H1 (cell line): ENCODE measurements around the gene ZDHHC19. TPM values are rescaled to one million over a fixed set of nuclear protein-coding genes. Genes with fewer than 3 reads are reported as not detected.

Source experiments
- CTCF ChIA-PET: fragments of 300-600 bp; sonication (Branson Sonifier 250); formaldehyde crosslinking; loops from one replicate; lab custom pipeline; 2021; ENCODE audit not compliant: partially characterized antibody; lab: Charles Lee
- POLR2A ChIA-PET: fragments of 300-600 bp; sonication (Branson Sonifier 250); formaldehyde crosslinking; loops from one replicate; lab custom pipeline; 2021; ENCODE audit warnings: inconsistent platforms; ENCODE audit not compliant: partially characterized antibody; lab: Charles Lee
- DNase-seq, 2 experiments: peaks; one replicate each; pipeline versions ENCODE4 v3.0.0 to v3.0.0-alpha.2; 2010 to 2022; ENCODE audit warnings: low spot score in 2 of 2, low read depth in 1 of 2, mixed read lengths in 1 of 2
- FAIRE-seq: peaks from 2 replicates; lab custom pipeline; 2011; peaks lifted over from hg19 to GRCh38; lab: Jason Lieb, UNC
- H2AFZ ChIP-seq: 2 replicates; pipeline ENCODE4 v1.8.1; 2012; ENCODE audit warnings: low read length, inconsistent platforms
- H2AK5ac ChIP-seq: 2 replicates; pipeline ENCODE4 v1.6.1; 2013; ENCODE audit warnings: low read depth, low read length
- H2BK120ac ChIP-seq: replicated peaks from 2 replicates; pipeline ENCODE3; 2013; ENCODE audit warnings: low read depth, low read length, inconsistent platforms
- H2BK12ac ChIP-seq: 2 replicates; pipeline ENCODE4 v1.6.1; 2013; ENCODE audit warnings: low read depth, low read length
- H2BK15ac ChIP-seq: 2 replicates; pipeline ENCODE4 v1.6.1; 2013; ENCODE audit warnings: low read length
- H2BK20ac ChIP-seq: 2 replicates; pipeline ENCODE4 v1.6.1; 2013; ENCODE audit warnings: low read length
- H2BK5ac ChIP-seq: 2 replicates; pipeline ENCODE4 v1.6.1; 2013; ENCODE audit warnings: low read depth, low read length
- H3K14ac ChIP-seq: 2 replicates; pipeline ENCODE4 v1.6.1; 2013; ENCODE audit warnings: inconsistent platforms; ENCODE audit not compliant: insufficient read length
- H3K18ac ChIP-seq: 2 replicates; pipeline ENCODE4 v1.6.1; 2013; ENCODE audit warnings: low read length; ENCODE audit errors: extremely low read depth
- H3K23ac ChIP-seq: 2 replicates; pipeline ENCODE4 v1.6.1; 2013; ENCODE audit warnings: inconsistent platforms; ENCODE audit not compliant: insufficient read length
- H3K23me2 ChIP-seq: 2 replicates; pipeline ENCODE4 v1.6.1; 2013; ENCODE audit warnings: low read depth, low read length
- H3K27ac ChIP-seq: 2 replicates; pipeline ENCODE4 v1.6.1; 2011; ENCODE audit warnings: low read depth, low read length, inconsistent platforms
- H3K27me3 ChIP-seq, 4 experiments: replicated peaks in 1 of 4; 1 replicate in 1 of 4; 2 replicates in 3 of 4; pipeline versions ENCODE4 v1.6.1 to v1.8.1; 2011 to 2013; ENCODE audit warnings: low read length in 3 of 4, mild to moderate bottlenecking in 3 of 4, inconsistent platforms in 2 of 4, mixed read lengths in 2 of 4, moderate library complexity in 1 of 4; ENCODE audit not compliant: control insufficient read depth in 3 of 4, insufficient read depth in 3 of 4; ENCODE audit errors: extremely low read depth in 1 of 4
- H3K36me3 ChIP-seq, 4 experiments: 2 replicates each; pipeline versions ENCODE4 v1.6.1 to v1.8.1; 2011 to 2013; ENCODE audit warnings: mild to moderate bottlenecking in 4 of 4, low read length in 3 of 4, moderate library complexity in 2 of 4, control low read depth in 1 of 4, inconsistent platforms in 1 of 4; ENCODE audit not compliant: insufficient read depth in 4 of 4, control insufficient read depth in 2 of 4
- H3K4ac ChIP-seq: replicated peaks from 2 replicates; pipeline ENCODE3; 2013; ENCODE audit warnings: low read length, low read depth, mixed read lengths, inconsistent platforms; ENCODE audit not compliant: insufficient read length
- H3K4me1 ChIP-seq, 4 experiments: replicated peaks in 1 of 4; 1 replicate in 1 of 4; 2 replicates in 3 of 4; pipeline versions ENCODE4 v1.6.1 to v1.8.1; 2011 to 2013; ENCODE audit warnings: low read length in 3 of 4, inconsistent platforms in 2 of 4, mixed read lengths in 1 of 4; ENCODE audit not compliant: insufficient read depth in 4 of 4, control insufficient read depth in 3 of 4
- H3K4me2 ChIP-seq, 2 experiments: 2 replicates each; pipeline versions ENCODE4 v1.6.1 to v1.8.1; 2011 to 2013; ENCODE audit warnings: low read depth in 2 of 2, low read length in 2 of 2, control low read depth in 1 of 2, inconsistent platforms in 1 of 2, mild to moderate bottlenecking in 1 of 2; ENCODE audit not compliant: insufficient read depth in 1 of 2
- H3K4me3 ChIP-seq, 4 experiments: fragments of 200-600, 300-600 bp in 1 of 4; sonication (generic), shearing (Covaris generic), sonication (Bioruptor Twin) in 1 of 4; 2 replicates each; pipeline versions ENCODE4 v1.5.1 to v1.8.1; 2011 to 2016; ENCODE audit warnings: low read length in 4 of 4, low read depth in 3 of 4, control low read depth in 2 of 4, inconsistent platforms in 2 of 4, mild to moderate bottlenecking in 2 of 4, mixed read lengths in 1 of 4, moderate library complexity in 1 of 4; ENCODE audit not compliant: insufficient read depth in 2 of 4; ENCODE audit errors: extremely low read depth in 1 of 4
- H3K56ac ChIP-seq: replicated peaks from 2 replicates; pipeline ENCODE3; 2013; ENCODE audit warnings: low read depth, mild to moderate bottlenecking, mixed read lengths, low read length, inconsistent platforms; ENCODE audit not compliant: insufficient read length
- H3K79me1 ChIP-seq: 2 replicates; pipeline ENCODE4 v1.6.1; 2013; ENCODE audit warnings: low read depth, low read length, control low read depth
- H3K79me2 ChIP-seq, 2 experiments: 2 replicates each; pipeline versions ENCODE4 v1.6.1 to v1.8.1; 2012 to 2013; ENCODE audit warnings: low read length in 2 of 2, mild to moderate bottlenecking in 2 of 2, inconsistent platforms in 1 of 2; ENCODE audit not compliant: insufficient read depth in 2 of 2, control insufficient read depth in 1 of 2
- H3K9ac ChIP-seq, 4 experiments: replicated peaks in 1 of 4; 1 replicate in 1 of 4; 2 replicates in 3 of 4; pipeline versions ENCODE4 v1.6.1 to v1.8.1; 2011 to 2013; ENCODE audit warnings: low read depth in 3 of 4, low read length in 3 of 4, control low read depth in 2 of 4, mild to moderate bottlenecking in 2 of 4, moderate library complexity in 2 of 4, inconsistent platforms in 1 of 4; ENCODE audit errors: extremely low read depth in 1 of 4
- H3K9me3 ChIP-seq, 2 experiments: 2 replicates each; pipeline versions ENCODE4 v1.6.1 to v1.8.1; 2012 to 2013; ENCODE audit warnings: mild to moderate bottlenecking in 2 of 2, moderate library complexity in 2 of 2, control low read depth in 1 of 2, inconsistent platforms in 1 of 2, low read depth in 1 of 2, low read length in 1 of 2, mixed read lengths in 1 of 2; ENCODE audit not compliant: insufficient read depth in 2 of 2
- H4K20me1 ChIP-seq, 2 experiments: replicated peaks in 1 of 2; 2 replicates each; pipeline versions ENCODE3 to v1.8.1; 2011 to 2013; ENCODE audit warnings: inconsistent platforms in 2 of 2, low read length in 2 of 2, mild to moderate bottlenecking in 1 of 2; ENCODE audit not compliant: insufficient read depth in 2 of 2, control insufficient read depth in 1 of 2
- H4K5ac ChIP-seq: 2 replicates; pipeline ENCODE4 v1.6.1; 2013; ENCODE audit warnings: low read length, low read depth, mixed read lengths, inconsistent platforms; ENCODE audit not compliant: insufficient read length
- H4K8ac ChIP-seq: 2 replicates; pipeline ENCODE4 v1.8.0; 2013; ENCODE audit warnings: mild to moderate bottlenecking, moderate library complexity, low read length, inconsistent platforms; ENCODE audit not compliant: insufficient read depth; ENCODE audit errors: extremely low read depth
- H4K91ac ChIP-seq: replicated peaks from 2 replicates; pipeline ENCODE3; 2013; ENCODE audit warnings: low read length, mixed read lengths, inconsistent platforms; ENCODE audit not compliant: insufficient read length
- CBX8 ChIP-seq: fragments of 300-800, 300-1000 bp; sonication (generic); IDR thresholded peaks from 2 replicates; pipeline ENCODE4 v1.7.1; 2016; ENCODE audit warnings: low read depth, low read length, borderline replicate concordance
- CHD1 ChIP-seq: IDR thresholded peaks from 2 replicates; pipeline ENCODE4 v1.6.1; 2012; ENCODE audit warnings: low read depth, low read length, improper control_type of control experiment
- EGR1 ChIP-seq: IDR thresholded peaks from 2 replicates; pipeline ENCODE4 v1.6.1; 2011; ENCODE audit warnings: low read depth, low read length, borderline replicate concordance
- HDAC2 ChIP-seq, 2 experiments: fragments of 300-600 bp in 1 of 2; sonication (generic) in 1 of 2; IDR thresholded peaks; 2 replicates each; pipeline ENCODE4 v1.6.1; 2011 to 2012; ENCODE audit warnings: low read depth in 2 of 2, low read length in 2 of 2, mild to moderate bottlenecking in 2 of 2, moderate library complexity in 2 of 2, borderline replicate concordance in 1 of 2, inconsistent platforms in 1 of 2
- HDAC6 ChIP-seq: IDR thresholded peaks from one replicate; pipeline ENCODE4 v1.7.1; 2012; ENCODE audit warnings: low read depth, mild to moderate bottlenecking, inconsistent platforms, low read length, moderate library complexity
- SIN3A ChIP-seq, 2 experiments: IDR thresholded peaks in 1 of 2; conservative IDR thresholded peaks in 1 of 2; 2 replicates each; pipeline ENCODE4 v1.6.1; 2011 to 2012; ENCODE audit warnings: low read length in 2 of 2, improper control_type of control experiment in 1 of 2, low read depth in 1 of 2, mild to moderate bottlenecking in 1 of 2
- WGBS, 2 experiments: shearing (Covaris generic) in 1 of 2; methylation state at CpG; one replicate each; pipeline versions ENCODE4 v1.1.6 to v1.1.7; 2013 to 2015; ENCODE audit warnings: low lambda C conversion rate in 2 of 2, mixed read lengths in 2 of 2, inconsistent platforms in 1 of 2, low coverage in 1 of 2, missing lambda C conversion rate in 1 of 2; ENCODE audit not compliant: insufficient replicate concordance in 2 of 2, insufficient coverage in 1 of 2, insufficient read length in 1 of 2; ENCODE audit errors: extremely low coverage in 1 of 2, missing lambda C conversion rate in 1 of 2; 5-methylcytosine and 5-hydroxymethylcytosine counted together
- polyA plus RNA-seq, 7 experiments: library from polyadenylated mRNA; depleted of rRNA in 3 of 7; stranded (reverse) in 5 of 7; unstranded in 2 of 7; fragments of >200 nt in 5 of 7; fragments of 200-250 nt in 2 of 7; gene quantifications; 1 replicate in 5 of 7; 2 replicates in 1 of 7; 4 replicates in 1 of 7; pipeline versions ENCODE4 v1.2.1 to v1.2.3, GENCODE V29; 2011 to 2013; ENCODE audit warnings: missing spikeins in 2 of 7, mixed read lengths in 2 of 7
- total RNA-seq: library from RNA; stranded (reverse); fragmentation: NEBNext Ultra II Directional; extraction: Animal tissue kit (Norgen Biotek cat#: 25700); gene quantifications from 2 replicates; pipeline ENCODE4 v1.2.1, GENCODE V29; 2021
- TF ChIP-seq, protein P1 (sequence below): IDR thresholded peaks from 2 replicates; pipeline ENCODE4 v1.6.1; 2012; ENCODE audit warnings: inconsistent platforms

Gene ZDHHC19
- total and polyA plus RNA-seq, 2 of the 8 experiments (the other 6 are each of a cell fraction or from before 2014, with no cell fraction given) = 2.5 to 4.1 TPM

DNA sequence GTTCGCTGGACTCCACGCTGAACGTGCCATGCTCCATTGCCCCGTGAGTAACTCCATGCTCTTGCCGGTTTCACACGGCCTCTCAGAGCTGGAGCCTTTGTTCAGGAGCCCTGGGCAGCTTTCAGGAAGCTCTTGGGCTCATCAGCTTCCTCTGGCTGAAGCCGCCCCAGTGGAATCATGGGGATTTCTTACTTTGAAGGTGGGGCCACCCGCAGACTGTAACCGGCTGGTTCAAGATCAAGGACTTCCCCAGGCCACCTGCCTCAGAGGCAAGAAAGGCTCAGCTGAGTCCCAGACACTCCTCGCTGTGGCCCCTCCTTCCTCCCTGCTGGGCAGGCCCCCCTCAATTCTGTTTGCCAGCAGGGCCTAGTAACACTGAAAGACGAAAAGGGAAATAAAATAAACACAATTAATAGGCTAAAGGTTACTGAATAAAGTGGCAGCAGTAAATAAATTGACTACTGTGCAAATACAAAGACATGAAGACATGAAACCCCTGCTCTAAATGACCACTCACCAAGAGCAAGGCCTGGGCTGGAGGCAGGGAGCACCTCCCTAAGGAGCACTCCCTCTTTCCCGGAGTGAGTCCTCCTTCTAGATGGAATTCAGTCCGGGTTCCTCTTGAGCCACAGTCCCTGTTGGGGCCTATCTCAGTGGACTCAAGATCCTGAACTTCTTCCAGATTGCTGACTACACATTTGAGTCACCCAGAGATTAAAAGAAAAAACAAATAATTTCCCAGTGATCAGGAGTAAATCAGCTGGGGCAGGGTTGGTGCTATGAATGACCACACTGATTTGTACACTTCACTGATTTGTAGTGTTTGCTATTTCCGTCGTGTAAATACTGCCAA, 51.0 kb downstream of the ZDHHC19 start:
- Histone ChIP-seq H2AFZ (peak overlapping the region; percentile 95), H3K36me3 (no peaks in the 10 kb centered on the region; a peak in 1 of 8 replicates)

More for the DNA sequence above, 51.0 kb downstream of the ZDHHC19 start:
- H3K14ac ChIP-seq = no peak overlapping the region
- H4K8ac ChIP-seq = peak overlapping the region; percentile 94; the same call in 1 of the 2 replicates
- H3K18ac ChIP-seq = no peak overlapping the region; the same call in 1 of the 2 replicates
- H4K5ac ChIP-seq = no peak overlapping the region
- H3K79me1 ChIP-seq = no peaks in the 10 kb centered on the region
- H3K23ac ChIP-seq = no peak overlapping the region
- H3K9me3 ChIP-seq = no peaks in the 10 kb centered on the region
- H4K91ac ChIP-seq = no peak overlapping the region
- FAIRE-seq (no peak), DNase-seq (peak in 1 of 2 experiments; percentile 69)
- H3K56ac ChIP-seq = no peak overlapping the region
- H4K20me1 ChIP-seq = peaks cover 0 to 5% of the 10 kb centered on the region in 2 experiments
- H2BK20ac ChIP-seq = no peak overlapping the region
- H3K27me3 ChIP-seq = no peaks in the 10 kb centered on the region
- H2BK5ac ChIP-seq = no peak overlapping the region
- 0 out of 2 replicates have a peak overlapping the region, but pooled peaks have one; percentile 11 for H2BK12ac ChIP-seq
- H3K23me2 ChIP-seq = peaks cover 7% of the 10 kb centered on the region; the same call in 1 of the 2 replicates
- H3K4me1 ChIP-seq = peaks cover 0 to 13% (median 5%) of the 10 kb centered on the region in 4 experiments
- CTCF ChIA-PET = interaction anchor here (0.8 to 1.3 kb wide), 6 partner anchors 9 to 87 kb away, joined by 3 to 5 read pairs (median 3); no protein-coding TSS in a partner anchor
- TF ChIP-seq CBX8 = no peak
- TF ChIP-seq CHD1 = no peak
- TF ChIP-seq EGR1 = no peak
- TF ChIP-seq HDAC2 (IDR thresholded peaks at IDR 0.05; ENCODE audit: borderline replicate concordance in 1 of 2, low read depth in 2 of 2, low read length in 2 of 2) = 0 out of 4 replicates have a peak, but pooled peaks of 1 of the 2 experiments have one; percentile 47
- TF ChIP-seq SIN3A (conservative IDR thresholded peaks at IDR 0.05 in 1 of 2, IDR thresholded peaks at IDR 0.05 in 1 of 2; ENCODE audit: low read depth in 1 of 2, low read length in 2 of 2) = no peak
- TF ChIP-seq HDAC6 = no peak
- TF ChIP-seq, protein P1, sequence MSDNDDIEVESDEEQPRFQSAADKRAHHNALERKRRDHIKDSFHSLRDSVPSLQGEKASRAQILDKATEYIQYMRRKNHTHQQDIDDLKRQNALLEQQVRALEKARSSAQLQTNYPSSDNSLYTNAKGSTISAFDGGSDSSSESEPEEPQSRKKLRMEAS = peak; percentile 46; the same call in 1 of the 2 replicates
- TF ChIP-seq, all 59 proteins: peak for 2
- no peak overlapping the region for H3K9ac ChIP-seq
- H2BK120ac ChIP-seq = no peak overlapping the region
- 73% methylated on average over 15 of the region's 15 CpGs; no CpG with 5 or more reads in 1 of the 2 experiments for WGBS, 2 experiments
- H3K4me3 ChIP-seq = no peak overlapping the region
- H3K79me2 ChIP-seq = peaks cover 0 to 5% of the 10 kb centered on the region in 2 experiments; a peak in 1 of 4 replicates
- no peak overlapping the region for H2BK15ac ChIP-seq
- no peak overlapping the region for H2AK5ac ChIP-seq
- no peak overlapping the region for H3K27ac ChIP-seq
- no peak overlapping the region for H3K4ac ChIP-seq
- H3K4me2 ChIP-seq = no peak overlapping the region
- POLR2A ChIA-PET = no interaction called here
